ENCODE measurements around the gene EMP2. TPM values are rescaled to one million over a fixed set of nuclear protein-coding genes. Genes with fewer than 3 reads are reported as not detected.

The EMP2 gene
- total and polyA plus RNA-seq, 8 donors, result 10.7 to 60.9 (median 38.8) TPM

DNA sequence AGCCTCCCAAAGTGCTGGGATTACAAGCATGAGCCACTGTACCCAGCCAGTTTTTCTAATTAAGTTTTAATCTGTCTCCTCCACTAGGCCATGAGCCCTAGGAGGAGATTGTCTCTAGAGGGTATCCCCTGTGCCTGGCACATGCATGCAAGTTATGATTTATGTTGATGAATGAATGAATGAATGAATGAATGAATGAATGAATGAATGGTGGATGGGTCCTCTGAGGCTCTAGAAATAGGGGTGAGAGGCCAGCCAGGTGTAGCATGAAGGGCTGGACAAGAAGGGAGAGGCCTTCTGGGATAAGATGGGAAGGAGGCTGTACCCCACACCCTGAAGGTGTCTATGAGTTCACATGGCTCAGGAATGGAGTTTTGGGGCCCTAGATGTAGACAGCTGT lies 48.8 kb downstream of the EMP2 start:
- intact Hi-C loops (cut with DNase I; ENCODE audit: low total_unique reads), result no loop called here

DNA sequence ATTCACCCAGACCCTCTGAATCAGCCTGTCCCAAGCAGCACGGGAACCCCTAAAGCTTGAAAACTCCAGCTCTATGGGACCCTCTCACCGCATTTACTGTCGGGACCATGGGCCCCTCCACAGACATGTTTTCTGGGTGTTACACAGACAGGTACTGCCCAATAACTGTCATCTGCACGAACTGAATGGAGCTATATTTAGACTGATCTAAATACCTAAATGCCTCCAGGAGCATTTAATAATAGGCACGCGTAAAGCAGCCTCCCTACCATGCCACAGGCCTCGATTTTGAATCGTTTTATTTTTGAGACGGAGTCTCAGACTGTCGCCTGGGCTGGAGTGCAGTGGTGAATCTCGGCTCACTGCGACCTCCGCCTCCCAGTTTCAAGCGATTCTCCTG lies 49.7 kb downstream of the EMP2 start:
- TF ChIP-seq POLR2AphosphoS5 (IDR thresholded peaks at IDR 0.05) (no peak), EP300 (IDR thresholded peaks at IDR 0.05) (no peak), POLR2A (IDR thresholded peaks at IDR 0.05) (no peak)
- TF ChIP-seq, protein P1, sequence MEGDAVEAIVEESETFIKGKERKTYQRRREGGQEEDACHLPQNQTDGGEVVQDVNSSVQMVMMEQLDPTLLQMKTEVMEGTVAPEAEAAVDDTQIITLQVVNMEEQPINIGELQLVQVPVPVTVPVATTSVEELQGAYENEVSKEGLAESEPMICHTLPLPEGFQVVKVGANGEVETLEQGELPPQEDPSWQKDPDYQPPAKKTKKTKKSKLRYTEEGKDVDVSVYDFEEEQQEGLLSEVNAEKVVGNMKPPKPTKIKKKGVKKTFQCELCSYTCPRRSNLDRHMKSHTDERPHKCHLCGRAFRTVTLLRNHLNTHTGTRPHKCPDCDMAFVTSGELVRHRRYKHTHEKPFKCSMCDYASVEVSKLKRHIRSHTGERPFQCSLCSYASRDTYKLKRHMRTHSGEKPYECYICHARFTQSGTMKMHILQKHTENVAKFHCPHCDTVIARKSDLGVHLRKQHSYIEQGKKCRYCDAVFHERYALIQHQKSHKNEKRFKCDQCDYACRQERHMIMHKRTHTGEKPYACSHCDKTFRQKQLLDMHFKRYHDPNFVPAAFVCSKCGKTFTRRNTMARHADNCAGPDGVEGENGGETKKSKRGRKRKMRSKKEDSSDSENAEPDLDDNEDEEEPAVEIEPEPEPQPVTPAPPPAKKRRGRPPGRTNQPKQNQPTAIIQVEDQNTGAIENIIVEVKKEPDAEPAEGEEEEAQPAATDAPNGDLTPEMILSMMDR (IDR thresholded peaks at IDR 0.05), result no peak
- H3K4me1 ChIP-seq, result peaks cover 0 to 6% (median 0%) of the 10 kb centered on the region in 4 donors
- intact Hi-C loops (cut with DNase I; ENCODE audit: low total_unique reads), result no loop called here
- H3K36me3 ChIP-seq, result peaks cover 9 to 94% (median 76%) of the 10 kb centered on the region in 4 donors
- H3K27me3 ChIP-seq, result no peaks in the 10 kb centered on the region
- no peak overlapping the region for H3K4me3 ChIP-seq
- no peaks in the 10 kb centered on the region for H3K9me3 ChIP-seq
- H3K27ac ChIP-seq, result no peak overlapping the region
- WGBS, 5 donors, result 87 to 91% (median 88%) methylated on average over 14 of the region's 14 CpGs
- DNase-seq, result no peak

More for the DNA sequence above, 48.8 kb downstream of the EMP2 start:
- Histone ChIP-seq H3K4me1 (peaks cover 0 to 6% (median 0%) of the 10 kb centered on the region in 4 donors), H3K27ac (no peak overlapping the region), H3K9me3 (no peaks in the 10 kb centered on the region), H3K36me3 (peaks cover 12 to 94% (median 77%) of the 10 kb centered on the region in 4 donors), H3K4me3 (no peak overlapping the region), H3K27me3 (no peaks in the 10 kb centered on the region)
- TF ChIP-seq, protein P1 (IDR thresholded peaks at IDR 0.05), result no peak
- no peak for TF ChIP-seq EP300 (IDR thresholded peaks at IDR 0.05)
- no peak for TF ChIP-seq POLR2A (IDR thresholded peaks at IDR 0.05)
- TF ChIP-seq POLR2AphosphoS5 (IDR thresholded peaks at IDR 0.05), result no peak
- no peak for DNase-seq

- H3K4me3 ChIP-seq, result no peak overlapping the region
- 63 to 91% (median 68%) methylated on average over 1 of the region's 1 CpG for WGBS, 5 donors
- H3K4me1 ChIP-seq, result peaks cover 0 to 6% (median 0%) of the 10 kb centered on the region in 4 donors
- intact Hi-C loops (cut with DNase I; ENCODE audit: low total_unique reads), result no loop called here
- no peak for TF ChIP-seq POLR2AphosphoS5 (IDR thresholded peaks at IDR 0.05)
- TF ChIP-seq, protein P1 (IDR thresholded peaks at IDR 0.05), result no peak
- TF ChIP-seq EP300 (IDR thresholded peaks at IDR 0.05), result no peak
- TF ChIP-seq POLR2A (IDR thresholded peaks at IDR 0.05), result no peak
- no peaks in the 10 kb centered on the region for H3K9me3 ChIP-seq
- H3K27me3 ChIP-seq, result no peaks in the 10 kb centered on the region
- no peak overlapping the region for H3K27ac ChIP-seq
- no peak for DNase-seq
- H3K36me3 ChIP-seq, result peaks cover 4 to 92% (median 72%) of the 10 kb centered on the region in 4 donors
Observed at GRCh38 chr16:10529895-10530669, 50.3 kb downstream of the EMP2 start.

- Histone ChIP-seq H3K4me3 (no peak overlapping the region), H3K36me3 (peaks cover 4 to 89% (median 69%) of the 10 kb centered on the region in 4 donors), H3K27me3 (no peaks in the 10 kb centered on the region), H3K4me1 (peaks cover 0 to 3% (median 0%) of the 10 kb centered on the region in 4 donors), H3K9me3 (no peaks in the 10 kb centered on the region), H3K27ac (no peak overlapping the region)
- DNase-seq, result no peak
- whole genome bisulfite sequencing, 5 donors, result 91 to 97% (median 95%) methylated on average over 8 of the region's 8 CpGs
- TF ChIP-seq, protein P1 (IDR thresholded peaks at IDR 0.05), result no peak
- TF ChIP-seq POLR2A (IDR thresholded peaks at IDR 0.05) (no peak), EP300 (IDR thresholded peaks at IDR 0.05) (no peak), POLR2AphosphoS5 (IDR thresholded peaks at IDR 0.05) (no peak)
- intact Hi-C loops (cut with DNase I; ENCODE audit: low total_unique reads), result no loop called here
Observed at GRCh38 chr16:10528635-10529034, 51.8 kb downstream of the EMP2 start.
